HEK293 (cell line): Measurements from ENCODE around the gene SYNGR3.

Experiments used
- ZBTB1 ChIP-seq: fragments of 450-650 bp; formaldehyde crosslinking; IDR thresholded peaks from 2 replicates; pipeline ENCODE4 v1.5.1; 2016; ENCODE audit warnings: missing biosample characterization, missing genetic modification characterization
- ZNF311 ChIP-seq: fragments of 450-650 bp; formaldehyde crosslinking; IDR thresholded peaks from 2 replicates; pipeline ENCODE4 v1.5.1; 2017; ENCODE audit warnings: missing biosample characterization, missing genetic modification characterization, borderline replicate concordance
- ZNF341 ChIP-seq: fragments of 450-650 bp; formaldehyde crosslinking; IDR thresholded peaks from 2 replicates; pipeline ENCODE4; 2016; ENCODE audit warnings: low read depth, missing biosample characterization, missing genetic modification characterization
- ZNF548 ChIP-seq: fragments of 450-650 bp; formaldehyde crosslinking; IDR thresholded peaks from 2 replicates; pipeline ENCODE4 v1.5.1; 2016; ENCODE audit warnings: missing biosample characterization, missing genetic modification characterization
- TF ChIP-seq, protein P1 (sequence below): fragments of 450-650 bp; formaldehyde crosslinking; IDR thresholded peaks from 2 replicates; pipeline ENCODE4 v1.5.1; 2016; ENCODE audit warnings: missing biosample characterization, missing genetic modification characterization

DNA sequence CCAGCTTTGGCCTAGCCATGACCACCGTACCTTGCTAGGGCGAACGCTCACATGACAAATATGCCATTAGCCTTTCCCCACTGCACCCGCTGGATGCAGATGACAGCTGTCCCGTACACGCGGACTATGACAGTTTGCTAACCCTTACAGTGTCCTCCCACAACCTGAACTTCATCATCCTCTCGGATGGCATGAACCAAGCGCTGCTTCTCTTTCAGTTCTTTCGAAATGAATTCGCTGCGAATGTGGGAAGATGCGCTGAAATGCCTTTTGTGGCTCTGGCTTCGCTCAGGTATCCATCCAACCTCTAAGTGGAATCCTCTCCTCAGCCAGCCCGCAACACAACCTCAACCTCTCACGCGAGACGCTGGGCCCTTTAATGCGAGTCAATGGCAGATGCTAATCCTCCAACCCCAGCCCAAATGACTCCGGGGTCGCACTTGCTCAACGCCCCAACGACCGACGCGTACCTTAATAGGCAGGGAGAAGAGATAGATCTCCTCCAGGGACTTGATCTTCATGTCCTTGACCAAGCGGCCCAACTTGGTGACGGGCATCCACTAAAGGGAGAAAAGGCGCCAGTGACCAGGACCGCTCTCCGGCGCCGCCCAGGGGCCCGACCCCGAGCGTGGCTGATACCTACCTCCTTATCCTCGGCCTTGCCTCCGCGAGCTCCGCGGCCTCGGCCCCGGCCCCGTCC lies 25.8 kb upstream of the SYNGR3 start:
- TF ChIP-seq, protein P1, sequence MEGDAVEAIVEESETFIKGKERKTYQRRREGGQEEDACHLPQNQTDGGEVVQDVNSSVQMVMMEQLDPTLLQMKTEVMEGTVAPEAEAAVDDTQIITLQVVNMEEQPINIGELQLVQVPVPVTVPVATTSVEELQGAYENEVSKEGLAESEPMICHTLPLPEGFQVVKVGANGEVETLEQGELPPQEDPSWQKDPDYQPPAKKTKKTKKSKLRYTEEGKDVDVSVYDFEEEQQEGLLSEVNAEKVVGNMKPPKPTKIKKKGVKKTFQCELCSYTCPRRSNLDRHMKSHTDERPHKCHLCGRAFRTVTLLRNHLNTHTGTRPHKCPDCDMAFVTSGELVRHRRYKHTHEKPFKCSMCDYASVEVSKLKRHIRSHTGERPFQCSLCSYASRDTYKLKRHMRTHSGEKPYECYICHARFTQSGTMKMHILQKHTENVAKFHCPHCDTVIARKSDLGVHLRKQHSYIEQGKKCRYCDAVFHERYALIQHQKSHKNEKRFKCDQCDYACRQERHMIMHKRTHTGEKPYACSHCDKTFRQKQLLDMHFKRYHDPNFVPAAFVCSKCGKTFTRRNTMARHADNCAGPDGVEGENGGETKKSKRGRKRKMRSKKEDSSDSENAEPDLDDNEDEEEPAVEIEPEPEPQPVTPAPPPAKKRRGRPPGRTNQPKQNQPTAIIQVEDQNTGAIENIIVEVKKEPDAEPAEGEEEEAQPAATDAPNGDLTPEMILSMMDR, result peak; percentile 49; the same call in 1 of the 2 replicates
- TF ChIP-seq ZNF341 (tag by site-specific recombination), result no peak
- TF ChIP-seq ZBTB1 (tag by site-specific recombination), result no peak
- no peak for TF ChIP-seq ZNF548 (tag by site-specific recombination)
- no peak for TF ChIP-seq ZNF311
